Hepatocyte (in vitro differentiated cells): ENCODE results near the gene PLCB4. TPM values are rescaled to one million over a fixed set of nuclear protein-coding genes. Genes with fewer than 3 reads are reported as not detected.
A peak's percentile ranks its signal among the peaks of the same experiment; 100 is the strongest.

Experiments
- DNase-seq: peaks from one replicate; pipeline ENCODE4 v3.0.0-alpha.2; 2016; ENCODE audit warnings: low spot score
- H2AFZ ChIP-seq: fragments of 200-600 bp; sonication (generic); 2 replicates; pipeline ENCODE4 v1.6.0; 2016; ENCODE audit warnings: antibody characterized with exemption, mild to moderate bottlenecking
- H3K27ac ChIP-seq: fragments of 200-600 bp; sonication (generic); 2 replicates; pipeline ENCODE4 v1.5.1; 2016; ENCODE audit warnings: mild to moderate bottlenecking
- H3K27me3 ChIP-seq: fragments of 200-600 bp; sonication (generic); 2 replicates; pipeline ENCODE4 v1.6.1; 2016
- H3K36me3 ChIP-seq: fragments of 200-600 bp; sonication (generic); replicated peaks from 2 replicates; pipeline ENCODE4 v1.5.1; 2016; ENCODE audit warnings: low read depth; ENCODE audit not compliant: insufficient read depth
- H3K4me1 ChIP-seq: fragments of 200-600 bp; sonication (generic); 2 replicates; pipeline ENCODE4 v1.5.1; 2016; ENCODE audit warnings: mild to moderate bottlenecking, moderate library complexity; ENCODE audit not compliant: insufficient read depth
- H3K4me2 ChIP-seq: fragments of 200-600 bp; sonication (generic); 2 replicates; pipeline ENCODE4 v1.6.0; 2016
- H3K4me3 ChIP-seq: fragments of 200-600 bp; sonication (generic); 2 replicates; pipeline ENCODE4 v1.5.1; 2016; ENCODE audit warnings: mild to moderate bottlenecking
- H3K79me2 ChIP-seq: fragments of 200-600 bp; sonication (generic); 2 replicates; pipeline ENCODE4 v1.6.0; 2017; ENCODE audit warnings: mild to moderate bottlenecking
- H3K9me2 ChIP-seq: fragments of 200-600 bp; sonication (generic); replicated peaks from 2 replicates; pipeline ENCODE4 v1.6.0; 2017; ENCODE audit warnings: mild to moderate bottlenecking; ENCODE audit not compliant: insufficient read depth
- H3K9me3 ChIP-seq: fragments of 200-600 bp; sonication (generic); 2 replicates; pipeline ENCODE4 v1.5.1; 2016; ENCODE audit warnings: low read depth, mild to moderate bottlenecking
- H4K20me1 ChIP-seq: fragments of 200-600 bp; sonication (generic); 2 replicates; pipeline ENCODE4 v1.6.0; 2016; ENCODE audit warnings: mild to moderate bottlenecking; ENCODE audit not compliant: insufficient read depth, poor library complexity, severe bottlenecking
- CTCF ChIP-seq: fragments of 200-600 bp; sonication (generic); IDR thresholded peaks from 2 replicates; pipeline ENCODE4 v1.5.1; 2016; ENCODE audit warnings: antibody characterized with exemption, mild to moderate bottlenecking; ENCODE audit not compliant: poor library complexity
- EZH2 ChIP-seq: fragments of 200-600 bp; sonication (generic); IDR thresholded peaks from 2 replicates; pipeline ENCODE4 v1.6.1; 2016; ENCODE audit warnings: antibody characterized with exemption, mild to moderate bottlenecking, borderline replicate concordance
- EZH2phosphoT487 ChIP-seq: fragments of 200-600 bp; sonication (generic); IDR thresholded peaks from one replicate; pipeline ENCODE4 v1.6.1; 2018; ENCODE audit warnings: antibody characterized with exemption, mild to moderate bottlenecking, low read depth, moderate library complexity; ENCODE audit not compliant: unreplicated experiment, severe bottlenecking
- WGBS: methylation state at CpG from one replicate; pipeline ENCODE4 v1.1.6; 2016; ENCODE audit warnings: low lambda C conversion rate; ENCODE audit errors: missing lambda C conversion rate; 5-methylcytosine and 5-hydroxymethylcytosine counted together
- polyA plus RNA-seq: library from polyadenylated mRNA; unstranded; fragments of >200 nt; fragmentation: Nextera tagmentation; extraction: Ambion mirVana; gene quantifications from 2 replicates; pipeline ENCODE4 v1.2.1, GENCODE V29; 2016
- total RNA-seq: library from RNA; depleted of rRNA; stranded (reverse); fragments of >200 nt; gene quantifications from 2 replicates; pipeline ENCODE4 v1.2.3, GENCODE V29; 2014

PLCB4 gene
- total and polyA plus RNA-seq, 2 experiments from 2014 or later: 6.4 to 15.0 TPM

GRCh38 chr20:9300534-9300933, 231.6 kb downstream of the PLCB4 start:
- TF ChIP-seq CTCF (no peak), EZH2 (no peak), EZH2phosphoT487 (no peak)
- H3K36me3 ChIP-seq: no peaks in the 10 kb centered on the region
- H3K4me1 ChIP-seq: peaks cover 3% of the 10 kb centered on the region
- H3K4me2 ChIP-seq: no peak overlapping the region
- no peak overlapping the region for H3K4me3 ChIP-seq
- H4K20me1 ChIP-seq: no peaks in the 10 kb centered on the region
- no peaks in the 10 kb centered on the region for H3K79me2 ChIP-seq
- 74% methylated on average over 1 of the region's 1 CpG for WGBS
- H3K27me3 ChIP-seq: no peaks in the 10 kb centered on the region
- no peak overlapping the region for H3K27ac ChIP-seq
- no peaks in the 10 kb centered on the region for H3K9me2 ChIP-seq
- no peak for DNase-seq
- no peaks in the 10 kb centered on the region for H3K9me3 ChIP-seq
- H2AFZ ChIP-seq: no peak overlapping the region

GRCh38 chr20:9301129-9302090, 232.5 kb downstream of the PLCB4 start:
- H3K9me3 ChIP-seq: no peaks in the 10 kb centered on the region
- H3K79me2 ChIP-seq: no peaks in the 10 kb centered on the region
- WGBS: 68% methylated on average over 10 of the region's 10 CpGs
- H2AFZ ChIP-seq: no peak overlapping the region
- no peaks in the 10 kb centered on the region for H3K27me3 ChIP-seq
- no peak overlapping the region for H3K4me3 ChIP-seq
- H3K4me1 ChIP-seq: peaks cover 3% of the 10 kb centered on the region
- H3K27ac ChIP-seq: peak overlapping the region; percentile 35
- peak overlapping the region; percentile 12 for H3K4me2 ChIP-seq
- TF ChIP-seq CTCF: no peak
- TF ChIP-seq EZH2phosphoT487: no peak
- TF ChIP-seq EZH2: no peak
- H3K9me2 ChIP-seq: no peaks in the 10 kb centered on the region
- H3K36me3 ChIP-seq: no peaks in the 10 kb centered on the region
- DNase-seq: peak; percentile 56
- no peaks in the 10 kb centered on the region for H4K20me1 ChIP-seq

GRCh38 chr20:9302091-9302462, 233.2 kb downstream of the PLCB4 start:
- DNase-seq: no peak
- H3K4me3 ChIP-seq: no peak overlapping the region
- no peaks in the 10 kb centered on the region for H3K9me3 ChIP-seq
- H3K79me2 ChIP-seq: no peaks in the 10 kb centered on the region
- TF ChIP-seq CTCF (no peak), EZH2 (no peak), EZH2phosphoT487 (no peak)
- H3K36me3 ChIP-seq: no peaks in the 10 kb centered on the region
- no peaks in the 10 kb centered on the region for H4K20me1 ChIP-seq
- H3K4me2 ChIP-seq: peak overlapping the region; percentile 12
- H3K27ac ChIP-seq: peak overlapping the region; percentile 35
- WGBS: 47% methylated on average over 1 of the region's 1 CpG
- H3K4me1 ChIP-seq: peaks cover 3% of the 10 kb centered on the region
- no peak overlapping the region for H2AFZ ChIP-seq
- H3K27me3 ChIP-seq: no peaks in the 10 kb centered on the region
- H3K9me2 ChIP-seq: no peaks in the 10 kb centered on the region
